GM21360 (cell line): Measurements from ENCODE around the gene FARP2.
"Not testable (repeated sequence)": the region's sequence is repeated elsewhere in the genome, so short reads cannot be mapped to it uniquely, and the experiment has no call there.

ENCODE experiments used
- ATAC-seq: cut with Tn5 transposase; IDR thresholded peaks from one replicate; pipeline ENCODE4 v1.9.1; 2021; ENCODE audit warnings: mild to moderate bottlenecking, moderate library complexity; ENCODE audit not compliant: unreplicated experiment

The FARP2 gene

DNA sequence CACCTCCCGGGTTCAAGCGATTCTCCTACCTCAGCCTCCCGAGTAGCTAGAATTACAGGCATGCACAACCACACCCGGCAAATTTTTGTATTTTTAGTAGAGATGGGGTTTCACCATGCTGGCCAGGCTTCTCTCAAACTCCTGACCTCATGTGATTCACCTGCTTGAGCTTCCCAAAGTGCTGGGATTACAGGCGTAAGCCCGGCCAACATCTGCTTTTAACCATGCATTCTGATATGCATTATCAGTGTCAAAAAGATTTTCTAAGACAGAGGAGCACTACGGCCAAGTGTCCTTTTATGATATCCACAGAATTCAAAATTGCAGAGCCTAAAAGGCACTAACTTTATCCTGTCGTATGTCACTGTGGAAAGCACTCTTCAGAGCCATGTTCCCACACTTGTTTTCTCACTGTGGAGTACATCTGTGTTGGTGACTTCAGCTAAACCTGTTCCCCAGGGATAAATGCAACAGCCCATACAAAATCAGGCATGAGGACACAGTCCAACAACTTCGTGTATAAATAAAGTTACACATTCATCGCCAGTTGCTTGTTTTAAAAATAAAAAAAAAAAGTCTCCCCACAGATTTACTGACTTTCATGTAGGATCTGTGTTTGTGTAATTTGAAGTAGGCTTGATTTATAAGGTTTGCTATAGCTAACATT is 95.9 kb downstream of the FARP2 start:
- no peak for ATAC-seq

DNA sequence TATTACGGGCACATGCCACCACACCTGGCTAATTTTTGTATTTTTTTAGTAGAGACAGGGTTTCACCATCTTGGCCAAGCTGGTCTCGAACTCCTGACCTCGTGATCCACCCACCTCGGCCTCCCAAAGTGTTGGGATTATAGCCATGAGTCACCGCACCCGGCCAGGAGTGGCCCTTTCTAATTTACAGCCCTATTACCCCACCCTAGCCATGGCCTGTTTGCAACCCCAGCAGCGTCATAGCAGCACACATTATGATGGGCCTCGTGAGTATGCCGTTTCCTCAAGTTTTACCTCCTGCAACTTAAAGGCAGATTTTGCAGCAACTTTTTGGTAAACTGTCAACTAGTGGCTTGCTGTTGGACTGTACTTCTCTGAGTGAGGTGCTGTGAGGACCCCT is 97.8 kb downstream of the FARP2 start:
- ATAC-seq: not testable (repeated sequence)

DNA sequence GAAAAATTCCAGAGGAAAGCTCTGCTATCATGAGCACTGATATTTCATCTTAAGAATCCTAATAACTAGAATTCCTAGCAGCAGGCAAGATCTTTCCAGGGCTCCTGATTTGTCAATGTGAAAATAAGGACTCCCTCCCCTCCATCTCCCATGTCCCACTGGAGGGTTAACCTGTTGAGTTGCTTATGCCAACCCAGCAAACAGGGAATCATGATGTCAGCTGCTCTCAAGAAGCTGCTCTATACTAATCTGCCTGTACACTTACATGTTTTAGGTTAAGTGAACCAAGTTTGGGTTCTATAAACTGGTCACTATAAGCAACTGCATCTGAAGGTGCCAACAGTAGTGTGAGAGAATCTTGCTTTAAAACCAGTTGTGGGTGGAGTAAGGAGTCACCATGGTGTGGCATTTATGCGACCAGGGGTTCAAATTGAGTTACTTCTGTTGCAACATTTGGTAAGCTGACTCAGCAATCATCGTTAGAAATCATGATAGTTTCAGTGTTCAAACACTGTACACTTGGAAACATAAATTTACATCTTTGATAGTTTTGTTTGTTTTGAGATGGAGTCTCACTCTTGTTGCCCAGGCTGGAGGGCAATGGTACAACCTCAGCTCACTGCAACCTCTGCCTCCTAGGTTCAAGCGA is 98.9 kb downstream of the FARP2 start:
- no peak for ATAC-seq

DNA sequence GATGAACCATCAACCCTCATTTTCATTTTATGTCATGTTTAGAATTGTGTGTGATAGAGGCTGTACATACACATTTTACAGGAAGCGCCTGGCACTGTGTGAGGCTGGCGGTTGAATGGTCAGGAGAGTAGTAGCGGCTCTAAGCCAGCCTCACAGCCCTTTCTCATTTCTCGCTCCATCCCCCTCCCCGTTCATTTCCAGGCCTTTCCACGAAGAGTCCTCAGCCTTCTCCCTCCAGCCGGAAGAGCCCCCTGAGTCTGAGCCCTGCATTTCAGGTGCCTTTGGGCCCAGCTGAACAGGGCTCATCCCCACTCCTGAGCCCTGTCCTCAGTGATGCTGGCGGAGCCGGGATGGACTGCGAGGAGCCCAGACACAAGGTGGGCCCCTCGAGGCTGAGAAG is 100.5 kb downstream of the FARP2 start:
- no peak for ATAC-seq

DNA sequence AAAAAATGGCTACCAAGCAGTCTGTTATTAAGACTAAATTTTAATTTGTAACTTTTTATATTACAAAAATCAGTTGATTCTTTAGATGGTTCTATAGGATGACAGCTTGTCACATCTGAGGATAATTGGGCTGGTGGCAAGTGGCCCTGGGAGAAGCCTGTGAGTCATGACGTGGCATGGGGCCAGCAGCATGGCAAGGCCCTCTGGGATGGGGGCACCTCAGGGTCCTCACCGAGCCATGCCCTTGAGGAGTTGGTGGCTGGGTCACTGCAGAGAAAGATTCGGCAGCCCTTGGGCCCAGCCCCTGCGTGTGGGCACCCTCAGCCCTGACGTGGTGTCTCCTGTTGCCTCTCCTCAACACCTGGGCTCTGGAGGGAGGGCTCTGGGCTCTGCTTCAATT is 102.6 kb downstream of the FARP2 start:
- ATAC-seq: no peak

DNA sequence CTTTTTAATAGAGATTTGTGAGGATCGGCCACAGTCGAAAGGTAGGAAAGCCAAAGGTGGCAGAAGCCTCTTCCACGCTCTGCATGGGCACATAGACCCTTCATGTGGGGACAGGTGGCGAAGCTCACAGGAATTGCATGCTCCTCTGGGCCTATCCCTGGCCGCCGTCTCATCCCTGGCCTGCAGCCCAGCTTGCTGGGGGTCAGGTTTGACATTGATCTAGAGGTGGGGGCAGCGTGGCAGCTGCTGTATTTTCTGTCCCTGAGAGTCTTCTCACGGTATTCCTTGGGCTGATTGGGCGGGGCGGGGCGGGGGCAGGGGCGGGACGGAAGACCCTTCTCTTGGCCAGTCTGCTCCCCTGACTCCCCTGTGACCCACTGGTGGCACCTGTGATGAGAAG is 103.4 kb downstream of the FARP2 start:
- ATAC-seq: no peak

DNA sequence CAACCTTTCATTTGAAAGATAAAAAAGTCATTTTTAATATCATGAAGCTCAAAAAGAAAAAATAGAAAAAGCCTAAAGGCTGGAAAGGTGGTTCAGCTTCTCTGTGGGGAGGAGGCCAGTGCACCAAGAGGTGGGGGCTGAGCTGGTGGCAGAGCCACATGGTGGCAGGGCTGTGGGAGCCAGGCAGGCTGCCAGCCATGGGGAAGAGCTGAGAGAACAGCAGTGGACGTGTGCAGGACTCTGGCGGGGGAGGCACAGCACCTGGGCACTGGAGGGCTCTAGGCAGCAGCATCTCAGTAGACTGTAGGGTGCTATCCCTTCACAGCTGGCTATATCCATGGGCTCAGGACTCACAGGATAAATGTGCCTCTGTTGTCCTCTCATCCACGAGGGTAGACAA is 104.5 kb downstream of the FARP2 start:
- ATAC-seq: no peak

DNA sequence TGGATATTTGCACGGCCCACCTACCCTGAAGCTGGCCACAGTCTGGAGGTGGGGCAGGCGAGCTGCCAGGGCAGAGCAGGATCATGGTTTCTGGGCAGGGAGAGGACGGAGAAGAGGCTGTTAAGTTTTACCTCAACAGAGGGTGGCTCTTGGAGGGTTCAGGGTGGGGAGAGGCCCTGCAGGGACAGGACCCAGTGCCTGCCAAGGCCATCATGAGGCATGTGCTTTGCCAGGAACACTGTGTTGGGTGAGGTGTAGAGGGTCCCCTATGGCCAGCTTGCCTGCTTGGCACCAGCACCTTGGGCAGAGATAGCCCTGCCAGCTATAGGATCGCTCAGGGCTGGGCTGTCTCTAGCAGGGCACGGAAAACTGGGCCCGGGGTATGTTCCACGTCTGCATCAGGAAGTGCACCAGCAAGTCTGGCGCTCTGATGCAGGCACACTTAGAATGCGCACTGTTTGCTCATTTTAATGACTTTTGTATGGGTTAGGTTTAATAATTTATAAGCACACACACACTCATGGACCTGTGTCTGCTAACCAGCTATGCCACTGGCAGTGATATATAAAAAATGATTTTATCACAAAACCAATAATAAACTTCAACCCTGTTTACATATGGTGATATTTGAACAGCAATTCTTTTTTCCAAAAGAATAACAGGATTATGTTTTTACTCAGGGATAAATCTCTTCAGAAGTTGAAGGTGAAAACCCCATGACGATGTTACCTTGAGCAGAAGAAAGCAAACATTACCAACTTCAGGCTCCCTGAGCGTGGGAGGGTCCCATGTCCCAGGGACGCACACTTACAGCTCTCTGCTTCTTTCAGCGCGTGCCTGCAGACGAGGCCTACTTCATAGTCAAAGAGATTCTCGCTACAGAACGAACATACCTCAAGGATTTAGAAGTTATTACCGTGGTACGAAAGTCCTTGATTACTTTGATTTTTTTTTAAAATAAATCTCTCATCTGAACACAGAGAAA is 105.9 kb downstream of the FARP2 start:
- no peak for ATAC-seq

DNA sequence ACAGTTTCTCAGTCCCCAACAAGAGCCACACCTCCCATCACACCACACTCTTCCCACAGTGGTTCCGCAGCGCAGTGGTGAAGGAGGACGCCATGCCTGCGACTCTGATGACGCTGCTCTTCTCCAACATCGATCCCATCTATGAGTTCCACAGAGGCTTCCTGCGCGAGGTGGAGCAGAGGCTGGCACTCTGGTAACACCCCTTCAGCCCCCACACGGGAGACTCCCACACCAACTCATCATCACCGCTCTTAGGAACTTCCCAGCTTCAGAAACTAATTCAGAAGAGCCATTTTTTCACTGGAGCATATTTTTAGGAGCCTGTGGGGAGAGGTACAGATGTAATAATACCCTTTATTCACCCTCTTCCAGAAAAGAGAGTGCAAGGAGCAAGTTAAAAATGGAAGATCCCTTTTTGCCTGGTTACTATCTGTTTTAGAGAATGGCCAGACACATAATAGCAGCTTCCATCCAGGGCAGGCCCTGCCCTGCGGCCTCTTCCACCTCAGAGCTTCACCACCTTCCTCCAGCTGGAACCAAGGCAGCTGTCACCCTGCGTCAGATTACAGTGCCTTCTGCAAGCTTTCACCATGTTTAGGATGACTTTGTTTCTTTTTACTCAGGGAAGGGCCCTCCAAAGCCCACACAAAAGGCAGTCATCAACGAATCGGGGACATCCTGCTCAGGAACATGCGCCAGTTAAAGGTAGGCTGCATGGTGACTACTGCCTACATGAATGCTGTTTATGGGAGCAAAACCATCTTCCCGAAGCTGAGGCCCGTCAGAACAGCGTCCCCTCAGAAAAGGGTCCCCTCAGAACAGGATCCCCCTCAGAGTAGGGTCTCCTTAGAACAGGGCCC is 107.4 kb downstream of the FARP2 start:
- no peak for ATAC-seq

DNA sequence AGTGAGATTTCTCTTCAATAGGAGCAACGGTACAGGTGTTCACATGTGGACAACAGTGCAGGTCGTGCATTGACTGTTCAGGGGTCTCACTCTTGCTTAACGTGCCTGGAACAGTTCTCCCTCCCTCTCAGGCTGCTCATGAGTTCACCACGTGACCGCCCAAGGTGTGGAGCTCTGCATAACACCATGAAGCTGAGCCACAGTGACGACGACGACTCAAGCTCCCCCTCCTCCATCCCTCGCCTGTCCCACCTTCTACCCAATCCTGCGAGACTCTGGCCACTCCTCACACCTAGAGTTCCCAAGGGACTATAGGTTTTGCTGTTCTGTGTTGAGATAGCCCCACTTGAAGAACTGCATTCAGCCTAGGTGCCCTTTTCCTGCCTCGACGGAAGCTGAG is 109.5 kb downstream of the FARP2 start:
- no peak for ATAC-seq

DNA sequence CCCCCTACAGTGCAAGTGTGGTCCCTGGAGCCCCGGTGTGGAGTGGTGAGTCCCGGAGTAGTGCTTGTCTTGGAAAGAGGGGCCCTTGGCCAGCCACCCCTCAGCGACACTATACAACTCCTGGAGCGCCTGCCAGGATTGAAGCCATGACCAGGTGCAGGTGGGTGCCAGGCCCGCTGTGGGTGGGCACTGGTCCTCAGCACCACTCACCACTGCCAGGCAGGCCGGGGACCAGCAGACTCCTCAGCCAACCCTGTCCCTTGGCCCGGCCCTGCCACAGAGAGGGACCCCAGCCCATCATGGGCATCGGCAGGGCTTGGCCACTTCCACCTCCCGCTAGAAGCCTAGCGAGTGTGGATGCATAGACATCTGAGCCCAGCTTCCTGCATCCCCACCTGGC is 110.1 kb downstream of the FARP2 start:
- no peak for ATAC-seq

DNA sequence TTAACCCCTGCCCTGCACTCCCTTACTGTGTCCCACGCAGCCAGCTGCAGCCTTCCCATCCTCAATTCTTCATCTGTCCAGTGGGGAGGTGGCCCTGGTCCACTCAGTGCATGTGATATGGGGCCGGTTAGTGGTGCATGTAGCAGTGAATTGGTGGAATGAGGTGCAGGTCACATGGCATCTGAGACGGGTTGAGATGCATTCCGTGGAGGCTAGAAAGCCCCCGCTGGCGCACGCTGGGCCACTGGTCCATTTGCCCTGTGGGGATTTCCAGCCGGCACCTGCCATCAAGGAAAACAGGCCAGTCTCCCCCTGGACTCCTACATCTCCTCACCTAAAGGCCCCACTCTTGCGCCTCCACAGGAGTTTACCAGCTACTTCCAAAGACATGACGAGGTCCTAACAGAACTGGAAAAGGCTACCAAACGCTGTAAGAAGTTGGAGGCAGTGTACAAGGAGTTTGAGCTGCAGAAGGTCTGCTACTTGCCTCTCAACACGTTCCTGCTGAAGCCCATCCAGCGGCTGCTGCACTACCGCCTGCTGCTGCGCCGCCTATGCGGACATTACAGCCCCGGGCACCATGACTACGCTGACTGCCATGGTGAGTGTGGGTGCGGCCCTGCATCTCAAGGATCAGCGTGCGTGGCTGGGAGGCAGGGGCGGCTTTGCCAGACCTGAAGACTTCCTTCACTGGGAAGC is 111.8 kb downstream of the FARP2 start:
- ATAC-seq: no peak

DNA sequence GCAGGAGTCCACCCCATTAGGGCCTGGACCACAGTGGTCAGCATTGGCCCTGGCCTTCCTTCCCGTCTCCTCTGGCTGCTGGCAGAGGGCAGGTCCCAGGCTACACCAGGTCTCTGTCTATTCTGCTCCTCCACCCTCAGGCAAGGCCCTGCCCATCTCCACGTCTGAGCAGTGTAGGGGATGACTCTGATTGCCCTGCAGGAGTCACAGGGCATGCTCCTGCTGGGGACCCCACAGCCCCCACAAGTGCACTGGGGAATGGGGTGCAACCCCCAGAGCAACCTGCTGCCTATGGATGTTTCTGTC is 112.3 kb downstream of the FARP2 start:
- no peak for ATAC-seq

DNA sequence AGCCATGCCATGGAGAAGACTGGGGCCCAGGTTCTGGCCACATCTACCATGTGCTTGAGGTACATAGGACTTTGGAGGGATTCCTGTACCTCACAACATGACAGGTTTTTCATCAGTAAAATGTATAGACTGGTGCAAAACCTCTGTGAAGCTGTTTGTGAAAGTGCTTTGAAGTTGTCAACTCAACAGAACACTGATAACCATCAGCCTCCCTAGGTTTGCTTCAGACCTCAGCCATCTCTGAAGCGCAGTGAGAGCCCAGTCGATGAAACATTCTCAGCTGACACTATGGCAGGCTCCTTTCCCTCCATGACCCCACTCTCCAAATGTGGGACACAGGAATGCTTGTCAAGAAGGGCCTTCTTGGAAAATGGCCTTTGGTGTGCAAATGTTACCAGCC is 113.7 kb downstream of the FARP2 start:
- no peak for ATAC-seq

DNA sequence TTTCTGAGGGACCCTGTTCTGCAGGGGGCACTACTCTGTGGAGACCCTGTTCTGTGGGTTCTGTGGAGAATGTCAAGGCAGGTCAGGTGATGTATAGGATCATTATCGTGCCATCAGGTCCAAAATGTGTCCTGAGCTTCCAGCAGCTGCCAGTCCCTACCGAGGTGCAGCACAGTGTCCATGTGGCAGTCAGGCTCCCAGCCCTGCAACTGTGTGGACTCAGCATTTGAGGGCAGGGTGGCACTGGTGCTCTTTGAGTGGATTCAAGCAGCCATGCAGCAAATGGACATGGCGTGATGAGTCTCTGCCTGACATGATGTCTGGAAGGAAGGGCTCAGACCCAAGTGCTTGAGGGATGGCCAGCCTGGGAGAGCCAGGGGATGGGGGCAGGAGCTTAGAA is 117.3 kb downstream of the FARP2 start:
- ATAC-seq: no peak

DNA sequence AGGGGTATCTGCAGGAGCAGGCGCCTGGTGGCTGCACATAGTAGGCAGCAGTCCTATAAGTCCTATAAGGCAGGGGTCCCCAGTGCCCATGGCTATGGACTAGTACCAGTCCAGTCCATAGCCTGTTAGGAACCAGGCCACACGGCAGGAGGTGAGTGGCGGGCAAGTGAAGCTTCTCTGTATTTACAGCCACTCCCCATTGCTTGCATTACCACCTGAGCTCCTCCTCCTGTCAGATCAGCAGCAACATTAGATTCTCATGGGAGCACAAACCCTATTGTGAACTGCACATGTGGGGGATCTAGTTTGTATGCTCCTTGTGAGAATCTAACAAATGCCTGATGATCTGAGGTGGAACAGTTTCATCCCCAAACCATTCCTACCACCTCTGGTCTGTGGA is 119.2 kb downstream of the FARP2 start:
- ATAC-seq: no peak

DNA sequence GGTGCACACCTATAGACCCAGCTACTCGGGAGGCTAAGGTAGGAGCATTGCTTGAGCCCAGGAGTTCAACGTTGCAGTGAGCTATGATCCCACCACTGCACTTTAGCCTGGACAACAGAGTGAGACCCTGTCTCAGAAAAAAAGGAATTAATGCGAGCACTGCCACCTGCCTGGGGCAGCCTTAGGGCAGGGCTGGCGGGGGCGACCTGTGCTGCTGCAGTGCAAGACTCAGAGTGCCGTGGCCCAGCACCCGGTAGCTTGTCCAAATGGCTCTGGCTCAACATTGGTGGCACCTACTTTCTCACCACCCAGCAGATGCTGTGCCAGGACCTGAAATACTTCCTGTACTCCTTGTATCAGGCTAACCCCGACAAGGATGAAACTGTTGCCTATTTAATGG is 122.1 kb downstream of the FARP2 start:
- ATAC-seq: no peak

DNA sequence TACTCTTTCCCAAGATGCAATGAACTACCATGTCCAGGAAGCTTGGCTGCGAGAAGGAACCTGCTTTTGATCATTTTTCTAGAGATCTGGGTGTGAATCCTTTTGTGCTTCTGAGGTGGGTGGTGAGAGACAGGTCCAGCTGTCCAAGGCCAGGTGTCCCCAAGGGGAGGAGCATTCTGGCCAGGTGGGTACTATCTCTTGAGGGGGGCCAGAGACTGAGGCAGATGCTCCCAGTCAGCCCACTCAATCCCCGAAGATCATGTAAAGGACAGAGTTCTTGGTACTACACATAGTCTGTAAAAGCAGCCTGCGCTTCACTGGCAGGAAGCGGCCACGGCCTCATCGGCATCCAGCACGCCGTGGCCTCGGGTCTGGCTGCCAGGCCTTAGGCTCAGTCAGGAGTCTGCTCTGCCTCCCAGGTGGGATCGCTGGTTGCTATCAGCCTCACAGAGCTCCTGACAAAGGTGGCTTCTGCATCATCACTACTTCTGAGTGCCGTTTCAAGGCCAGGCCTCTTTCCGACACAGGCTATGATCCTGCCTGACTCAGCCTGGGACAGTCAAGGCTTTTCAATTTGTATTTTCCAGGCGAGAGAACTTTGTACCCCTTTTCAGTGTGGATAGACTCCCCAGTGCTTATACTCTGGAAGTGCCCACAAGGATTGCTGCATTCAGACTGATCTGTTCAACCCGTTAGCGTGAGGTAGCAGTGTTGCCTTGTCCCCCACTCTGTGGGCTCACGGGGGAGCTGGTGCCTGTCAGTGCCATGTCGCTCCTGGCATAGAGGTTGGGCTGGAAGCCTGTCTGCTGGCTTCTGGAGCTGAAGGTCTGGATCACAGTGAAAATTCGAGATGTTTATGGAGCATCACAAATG is 123.2 kb downstream of the FARP2 start:
- ATAC-seq: no peak

DNA sequence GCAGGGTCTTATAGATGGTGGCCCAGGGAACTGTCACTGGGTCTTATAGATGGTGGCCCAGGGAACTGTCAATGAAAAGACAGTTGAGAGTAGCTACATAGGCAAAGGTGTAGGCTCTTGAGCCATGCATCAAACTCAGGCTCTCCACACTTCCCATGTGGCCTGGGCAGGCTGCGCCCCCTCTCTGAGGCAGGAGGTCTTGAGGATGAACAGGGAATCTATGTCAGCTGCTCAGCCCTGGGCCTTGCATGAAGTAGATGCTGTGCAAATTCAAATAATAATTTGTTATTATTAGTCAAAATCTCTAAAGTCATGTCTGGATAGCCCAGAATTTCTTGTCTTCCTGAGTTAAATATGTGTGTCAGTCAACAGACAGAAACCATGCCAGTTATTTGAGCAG is 125.6 kb downstream of the FARP2 start:
- no peak for ATAC-seq
